Caco-2 (cell line): ENCODE results near the gene CFAP157. TPM values are rescaled to one million over a fixed set of nuclear protein-coding genes. Genes with fewer than 3 reads are reported as not detected.

Experiments used
- BruUV-seq: library from RNA; stranded (reverse); fragments of 400-500 nt; replicated peaks from 2 replicates; lab custom pipeline; 2021; lab: Mats Ljungman, UMichigan
- CTCF ChIA-PET: fragments of 300-600 bp; sonication (Branson Sonifier 250); formaldehyde crosslinking; loops from one replicate; lab custom pipeline; 2022; ENCODE audit warnings: antibody characterized with exemption; lab: Charles Lee
- POLR2A ChIA-PET: fragments of 300-600 bp; sonication (Branson Sonifier 250); formaldehyde crosslinking; loops from one replicate; lab custom pipeline; 2022; ENCODE audit warnings: antibody characterized with exemption; lab: Charles Lee
- DNase-seq, 2 experiments: peaks; one replicate each; pipeline versions ENCODE4 v3.0.0 to v3.0.0-alpha.2; 2020 to 2022
- H3K27me3 ChIP-seq: replicated peaks from 2 replicates; pipeline ENCODE4 v1.6.0; 2011; ENCODE audit warnings: low read length; ENCODE audit not compliant: control insufficient read depth, insufficient read depth
- H3K36me3 ChIP-seq: 2 replicates; pipeline ENCODE4 v1.5.1; 2011; ENCODE audit warnings: low read length; ENCODE audit not compliant: control insufficient read depth, insufficient read depth
- H3K4me1 ChIP-seq: fragments of 250-450 bp; sonication (Bioruptor Pico); 2 replicates; pipeline ENCODE4 v1.5.1; 2020; ENCODE audit warnings: mild to moderate bottlenecking
- H3K4me3 ChIP-seq: 2 replicates; pipeline ENCODE4 v1.5.1; 2011; ENCODE audit warnings: low read depth, mild to moderate bottlenecking, control low read depth, low read length
- H3K9me3 ChIP-seq: fragments of 250-450 bp; sonication (Bioruptor Pico); 2 replicates; pipeline ENCODE4 v1.5.1; 2020; ENCODE audit warnings: mild to moderate bottlenecking, moderate library complexity
- H3K27ac Mint-ChIP-seq: one replicate; pipeline ENCODE4 v1.8.0; 2022; ENCODE audit warnings: mixed read lengths; ENCODE audit not compliant: unreplicated experiment
- H3K27me3 Mint-ChIP-seq: one replicate; pipeline ENCODE4 v1.8.0; 2022; ENCODE audit warnings: mixed read lengths; ENCODE audit not compliant: insufficient read depth, unreplicated experiment
- H3K36me3 Mint-ChIP-seq: one replicate; pipeline ENCODE4 v1.8.0; 2022; ENCODE audit warnings: mild to moderate bottlenecking, mixed read lengths; ENCODE audit not compliant: insufficient read depth, unreplicated experiment
- H3K4me1 Mint-ChIP-seq: one replicate; pipeline ENCODE4 v1.8.0; 2022; ENCODE audit warnings: low read depth, mixed read lengths; ENCODE audit not compliant: unreplicated experiment
- H3K4me3 Mint-ChIP-seq: one replicate; pipeline ENCODE4 v1.8.0; 2022; ENCODE audit warnings: mild to moderate bottlenecking, moderate library complexity, mixed read lengths; ENCODE audit not compliant: unreplicated experiment
- H3K9me3 Mint-ChIP-seq: one replicate; pipeline ENCODE4 v1.8.0; 2022; ENCODE audit warnings: mixed read lengths; ENCODE audit not compliant: unreplicated experiment
- intact Hi-C: fragments of 100-400 bp; cut with micrococcal nuclease; formaldehyde crosslinking; loops from one replicate; pipeline ENCODE4 v1.10.0; 2022; ENCODE audit not compliant: unreplicated experiment
- total RNA-seq: library from RNA; stranded (reverse); gene quantifications from 2 replicates; pipeline ENCODE4 v1.2.3, GENCODE V29; 2022
- TF ChIP-seq, protein P1 (sequence below), 2 experiments: fragments of 200-600 bp in 1 of 2; IDR thresholded peaks; 1 replicate in 1 of 2; 2 replicates in 1 of 2; pipeline versions ENCODE4 v1.5.1 to v1.8.0; 2011 to 2022; ENCODE audit warnings: antibody characterized with exemption in 1 of 2, control low read depth in 1 of 2, inconsistent platforms in 1 of 2, low read depth in 1 of 2, low read length in 1 of 2, mild to moderate bottlenecking in 1 of 2, moderate library complexity in 1 of 2; ENCODE audit not compliant: insufficient read depth in 1 of 2, severe bottlenecking in 1 of 2, unreplicated experiment in 1 of 2

Gene CFAP157
- total RNA-seq, 1 experiment from 2014 or later: not detected

DNA sequence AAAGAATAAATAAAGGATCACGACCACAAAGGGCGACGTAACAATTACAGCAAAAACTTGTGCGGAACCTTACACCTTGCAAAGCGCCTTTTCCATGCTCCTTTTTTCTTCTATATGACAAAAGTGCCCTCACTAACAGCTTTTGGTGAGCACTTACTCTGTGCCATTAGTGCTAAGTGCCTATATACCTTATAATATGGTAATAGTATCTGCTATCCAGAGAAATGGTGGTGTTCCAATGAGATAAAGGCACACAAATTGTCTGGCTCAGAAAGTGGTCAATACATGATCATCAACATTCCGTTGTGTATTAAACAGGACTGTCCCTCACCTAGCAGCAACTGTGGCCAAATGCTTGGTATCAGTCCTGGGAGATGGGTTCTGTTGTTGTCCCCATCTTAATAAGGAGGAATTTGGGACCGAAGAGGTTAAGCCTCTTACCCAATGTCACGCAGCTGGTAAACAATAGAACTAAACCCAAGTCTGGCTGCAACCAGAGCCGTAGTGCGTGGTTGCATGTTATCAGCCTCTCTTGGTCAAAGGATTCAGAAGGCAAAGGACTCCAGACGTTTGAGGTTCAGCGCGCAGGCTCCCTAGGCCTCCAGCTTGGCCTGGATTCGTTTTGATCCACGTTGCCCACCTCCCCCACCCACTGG lies 28.9 kb downstream of the CFAP157 start:
- Histone ChIP-seq H3K4me3 (no peak overlapping the region; the same call in 1 of the 2 replicates), H3K27me3 (no peaks in the 10 kb centered on the region; the same call in 1 of the 2 replicates), H3K36me3 (no peaks in the 10 kb centered on the region), H3K9me3 (no peaks in the 10 kb centered on the region), H3K4me1 (no peaks in the 10 kb centered on the region)
- ChIA-PET CTCF (interaction anchor here (0.8 to 2.1 kb wide), 23 partner anchors 9 to 339 kb away, joined by 3 to 37 read pairs (median 9); partner anchors contain the start of genes CDK9, FPGS, PTRH1 and ST6GALNAC4), POLR2A (interaction anchor here (0.6 to 1.5 kb wide), 3 partner anchors 35 to 133 kb away, joined by 3 to 10 read pairs (median 6); partner anchors contain the start of gene CDK9)
- no TSS peak for BruUV-seq
- peak overlapping the region; percentile 68 for H3K4me3 Mint-ChIP-seq
- H3K27me3 Mint-ChIP-seq: peaks cover 10% of the 10 kb centered on the region
- TF ChIP-seq, protein P1, sequence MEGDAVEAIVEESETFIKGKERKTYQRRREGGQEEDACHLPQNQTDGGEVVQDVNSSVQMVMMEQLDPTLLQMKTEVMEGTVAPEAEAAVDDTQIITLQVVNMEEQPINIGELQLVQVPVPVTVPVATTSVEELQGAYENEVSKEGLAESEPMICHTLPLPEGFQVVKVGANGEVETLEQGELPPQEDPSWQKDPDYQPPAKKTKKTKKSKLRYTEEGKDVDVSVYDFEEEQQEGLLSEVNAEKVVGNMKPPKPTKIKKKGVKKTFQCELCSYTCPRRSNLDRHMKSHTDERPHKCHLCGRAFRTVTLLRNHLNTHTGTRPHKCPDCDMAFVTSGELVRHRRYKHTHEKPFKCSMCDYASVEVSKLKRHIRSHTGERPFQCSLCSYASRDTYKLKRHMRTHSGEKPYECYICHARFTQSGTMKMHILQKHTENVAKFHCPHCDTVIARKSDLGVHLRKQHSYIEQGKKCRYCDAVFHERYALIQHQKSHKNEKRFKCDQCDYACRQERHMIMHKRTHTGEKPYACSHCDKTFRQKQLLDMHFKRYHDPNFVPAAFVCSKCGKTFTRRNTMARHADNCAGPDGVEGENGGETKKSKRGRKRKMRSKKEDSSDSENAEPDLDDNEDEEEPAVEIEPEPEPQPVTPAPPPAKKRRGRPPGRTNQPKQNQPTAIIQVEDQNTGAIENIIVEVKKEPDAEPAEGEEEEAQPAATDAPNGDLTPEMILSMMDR (IDR thresholded peaks at IDR 0.05; ENCODE audit: insufficient read depth in 1 of 2, low read depth in 1 of 2, low read length in 1 of 2, severe bottlenecking in 1 of 2, unreplicated experiment in 1 of 2): no peak
- intact Hi-C loops: loop anchor here (1.0 to 5.0 kb wide), 4 partner anchors 50 to 231 kb away; partner anchors contain the start of gene ST6GALNAC4
- no peaks in the 10 kb centered on the region for H3K9me3 Mint-ChIP-seq
- H3K4me1 Mint-ChIP-seq: no peaks in the 10 kb centered on the region
- H3K27ac Mint-ChIP-seq: no peak overlapping the region
- H3K36me3 Mint-ChIP-seq: peaks cover 7% of the 10 kb centered on the region
- no peak for DNase-seq

DNA sequence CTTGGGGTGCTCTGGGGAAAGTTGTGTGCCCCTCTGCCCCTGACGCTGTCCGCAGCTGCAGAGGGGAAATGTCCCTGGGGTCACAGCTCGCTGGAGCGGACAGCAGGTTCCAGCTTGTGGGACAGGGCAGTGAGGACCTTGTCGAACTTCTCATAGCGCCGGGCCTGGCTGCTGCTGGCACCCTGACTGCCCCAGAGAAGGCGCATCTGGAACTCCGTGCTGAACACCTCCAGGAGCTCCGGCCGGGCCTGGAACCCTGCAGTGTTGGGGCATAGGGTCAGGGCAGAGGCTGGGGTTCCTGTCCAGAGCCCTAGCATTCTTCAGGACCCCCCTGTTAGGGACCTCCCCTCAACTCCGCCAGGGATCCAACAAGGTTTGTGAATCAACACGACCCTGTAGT lies 31.9 kb downstream of the CFAP157 start:
- H3K4me3 Mint-ChIP-seq: no peak overlapping the region
- Histone ChIP-seq H3K9me3 (no peaks in the 10 kb centered on the region), H3K4me1 (no peaks in the 10 kb centered on the region), H3K36me3 (no peaks in the 10 kb centered on the region), H3K27me3 (no peaks in the 10 kb centered on the region; the same call in 1 of the 2 replicates), H3K4me3 (no peak overlapping the region)
- CTCF ChIA-PET: no interaction called here
- TF ChIP-seq, protein P1 (IDR thresholded peaks at IDR 0.05; ENCODE audit: insufficient read depth in 1 of 2, low read depth in 1 of 2, low read length in 1 of 2, severe bottlenecking in 1 of 2, unreplicated experiment in 1 of 2): no peak
- no peaks in the 10 kb centered on the region for H3K4me1 Mint-ChIP-seq
- no peak overlapping the region for H3K27ac Mint-ChIP-seq
- POLR2A ChIA-PET: no interaction called here
- intact Hi-C loops: loop anchor here (5.0 kb wide), 1 partner anchor 179 kb away; the partner anchor contains the start of gene ST6GALNAC4
- no peaks in the 10 kb centered on the region for H3K9me3 Mint-ChIP-seq
- peaks cover 7% of the 10 kb centered on the region for H3K36me3 Mint-ChIP-seq
- DNase-seq: no peak
- peaks cover 10% of the 10 kb centered on the region for H3K27me3 Mint-ChIP-seq
- BruUV-seq: no TSS peak

DNA sequence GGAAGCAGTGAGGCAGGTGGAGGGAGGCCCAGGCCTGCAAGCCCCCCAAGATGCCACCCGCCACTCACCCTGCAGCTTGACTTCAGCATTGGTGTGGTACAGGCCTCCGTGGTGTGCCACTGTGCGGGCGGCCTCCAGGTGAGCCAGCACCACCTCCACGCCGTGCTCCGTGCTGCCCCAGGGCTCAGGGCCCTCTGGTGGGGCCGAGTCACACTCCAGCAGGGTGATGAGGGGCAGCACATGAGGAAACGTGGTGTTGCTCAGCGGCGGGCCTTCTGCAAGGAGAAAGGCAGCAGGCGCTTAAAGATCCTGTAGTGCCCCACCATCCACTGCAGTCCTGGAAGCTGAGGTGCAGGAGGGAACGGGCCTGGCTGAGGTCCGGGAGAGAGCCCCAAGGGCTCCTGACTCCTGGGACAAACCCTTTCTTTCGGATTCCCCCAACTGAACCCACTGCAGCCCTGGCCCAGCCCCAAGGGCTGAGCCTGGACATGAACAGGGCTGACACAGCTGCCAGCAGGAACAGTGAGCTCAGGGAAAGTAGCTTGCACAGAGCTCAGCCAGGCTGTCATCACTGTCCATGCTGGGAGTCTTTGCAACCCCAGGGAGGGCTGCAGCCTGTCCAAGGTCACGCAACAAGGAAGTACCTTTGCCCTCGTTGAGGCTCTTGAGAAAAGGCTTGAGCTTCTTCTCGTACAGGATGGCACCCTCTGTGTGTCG lies 33.0 kb downstream of the CFAP157 start:
- no TSS peak for BruUV-seq
- no peaks in the 10 kb centered on the region; the same call in 1 of the 2 replicates for H3K27me3 ChIP-seq
- ChIA-PET CTCF (interaction anchor here (1.3 kb wide), 1 partner anchor 191 kb away, joined by 3 read pairs; the partner anchor contains the start of gene PIP5KL1), POLR2A (no interaction called here)
- H3K4me3 ChIP-seq: no peak overlapping the region
- intact Hi-C loops: loop anchor here (5.0 kb wide), 1 partner anchor 178 kb away; the partner anchor contains the start of gene ST6GALNAC4
- Mint-ChIP-seq H3K4me3 (no peak overlapping the region), H3K27ac (no peak overlapping the region), H3K27me3 (peaks cover 10% of the 10 kb centered on the region), H3K9me3 (no peaks in the 10 kb centered on the region), H3K4me1 (no peaks in the 10 kb centered on the region), H3K36me3 (peaks cover 7% of the 10 kb centered on the region)
- no peak for DNase-seq
- H3K9me3 ChIP-seq: no peaks in the 10 kb centered on the region
- TF ChIP-seq, protein P1 (IDR thresholded peaks at IDR 0.05; ENCODE audit: insufficient read depth in 1 of 2, low read depth in 1 of 2, low read length in 1 of 2, severe bottlenecking in 1 of 2, unreplicated experiment in 1 of 2): no peak
- H3K36me3 ChIP-seq: no peaks in the 10 kb centered on the region
- no peaks in the 10 kb centered on the region for H3K4me1 ChIP-seq
